DND-41 (cell line): ENCODE results near the gene MEGF11.

Experiments
- EZH2 ChIP-seq: IDR thresholded peaks from 3 replicates; pipeline ENCODE4 v1.6.1; 2012; ENCODE audit warnings: borderline replicate concordance, low read depth, mild to moderate bottlenecking, moderate library complexity, low read length, inconsistent platforms; ENCODE audit not compliant: severe bottlenecking
- TF ChIP-seq, protein P1 (sequence below): IDR thresholded peaks from 2 replicates; pipeline ENCODE4 v1.5.1; 2012; ENCODE audit warnings: borderline replicate concordance, low read length, moderate library complexity, mild to moderate bottlenecking; ENCODE audit not compliant: poor library complexity, severe bottlenecking; ENCODE audit errors: extremely low read depth

DNA sequence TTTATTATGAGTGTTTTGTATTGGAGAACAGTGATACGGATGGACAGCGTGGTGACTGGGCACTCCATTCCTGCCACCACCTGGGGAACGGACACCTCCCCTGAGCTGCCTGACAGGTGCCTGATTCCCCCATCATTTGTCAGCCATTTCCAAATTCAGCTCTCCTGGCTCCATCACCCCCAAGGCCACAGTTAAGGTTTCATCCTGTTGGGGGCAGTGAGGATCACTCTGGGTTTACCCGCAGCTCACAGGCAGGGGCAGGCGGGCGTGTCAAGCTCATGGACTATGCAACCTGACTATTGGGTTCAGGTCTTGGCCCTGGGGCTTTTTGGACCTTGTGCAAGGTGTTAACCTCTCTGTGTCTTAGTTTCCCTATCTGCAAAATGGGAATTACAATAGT is 307.9 kb downstream of the MEGF11 start:
- TF ChIP-seq, protein P1, sequence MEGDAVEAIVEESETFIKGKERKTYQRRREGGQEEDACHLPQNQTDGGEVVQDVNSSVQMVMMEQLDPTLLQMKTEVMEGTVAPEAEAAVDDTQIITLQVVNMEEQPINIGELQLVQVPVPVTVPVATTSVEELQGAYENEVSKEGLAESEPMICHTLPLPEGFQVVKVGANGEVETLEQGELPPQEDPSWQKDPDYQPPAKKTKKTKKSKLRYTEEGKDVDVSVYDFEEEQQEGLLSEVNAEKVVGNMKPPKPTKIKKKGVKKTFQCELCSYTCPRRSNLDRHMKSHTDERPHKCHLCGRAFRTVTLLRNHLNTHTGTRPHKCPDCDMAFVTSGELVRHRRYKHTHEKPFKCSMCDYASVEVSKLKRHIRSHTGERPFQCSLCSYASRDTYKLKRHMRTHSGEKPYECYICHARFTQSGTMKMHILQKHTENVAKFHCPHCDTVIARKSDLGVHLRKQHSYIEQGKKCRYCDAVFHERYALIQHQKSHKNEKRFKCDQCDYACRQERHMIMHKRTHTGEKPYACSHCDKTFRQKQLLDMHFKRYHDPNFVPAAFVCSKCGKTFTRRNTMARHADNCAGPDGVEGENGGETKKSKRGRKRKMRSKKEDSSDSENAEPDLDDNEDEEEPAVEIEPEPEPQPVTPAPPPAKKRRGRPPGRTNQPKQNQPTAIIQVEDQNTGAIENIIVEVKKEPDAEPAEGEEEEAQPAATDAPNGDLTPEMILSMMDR, result no peak
- TF ChIP-seq EZH2, result no peak
